ENCODE results near the gene ZNF503.

ZNF503 gene

DNA sequence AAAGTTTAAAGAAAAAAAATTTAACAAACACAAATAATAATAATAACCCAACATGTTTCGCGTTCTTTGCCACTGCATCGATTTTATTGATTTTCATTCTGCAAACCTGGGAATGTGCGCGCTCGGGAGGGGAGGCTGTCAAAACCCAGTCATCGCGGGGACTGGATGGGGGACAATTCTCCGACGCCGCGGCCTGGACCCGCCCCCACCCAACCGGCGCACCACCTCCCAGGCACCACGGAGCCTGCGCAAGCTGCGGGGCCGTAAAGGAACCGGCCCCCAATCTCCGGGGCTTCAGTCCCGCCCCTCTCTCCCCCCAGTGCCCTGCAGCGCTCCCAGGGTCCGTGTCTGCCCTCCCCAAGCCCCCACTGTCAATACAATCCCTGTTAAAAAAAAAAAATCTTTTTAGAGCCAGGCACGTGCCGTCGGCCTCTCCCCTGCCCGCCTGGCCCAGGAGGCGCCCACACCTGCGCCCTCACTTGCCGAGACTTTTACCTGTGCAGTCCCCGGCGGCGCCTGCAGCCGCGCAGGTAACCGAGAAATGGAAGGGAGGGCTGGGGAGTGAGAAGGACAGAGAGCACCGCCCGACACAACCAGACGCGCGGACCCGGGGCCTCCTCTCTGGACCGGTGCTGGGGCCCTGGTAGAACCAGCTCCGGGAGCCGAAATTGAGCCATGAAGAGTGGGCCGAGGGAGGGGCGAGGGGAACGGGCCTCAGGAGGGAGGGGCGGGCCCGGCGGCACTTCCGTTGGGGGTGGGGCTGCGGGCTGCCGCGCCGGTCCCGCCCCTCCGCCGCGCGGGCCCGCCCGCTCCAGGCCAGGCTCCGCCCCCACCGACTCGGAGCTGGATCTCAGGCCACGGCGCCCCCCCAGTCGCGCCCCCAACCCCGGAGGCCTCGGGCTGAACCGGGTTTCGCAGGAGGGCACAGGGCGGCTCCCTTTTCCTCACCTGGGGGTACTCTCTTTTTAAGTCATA, 7.6 kb upstream of the ZNF503 start:
- FAIRE-seq (no peak), DNase-seq (ENCODE audit: insufficient read length, low spot score) (peak; percentile 36)
- TF ChIP-seq POU2F2 (IDR thresholded peaks at IDR 0.05; ENCODE audit: low read depth, low read length) (no peak), PAX5 (IDR thresholded peaks at IDR 0.05; ENCODE audit: insufficient read depth, low read length, severe bottlenecking) (no peak), TAF1 (IDR thresholded peaks at IDR 0.05; ENCODE audit: low read depth, low read length) (no peak), POLR2AphosphoS5 (IDR thresholded peaks at IDR 0.05; ENCODE audit: low read depth, low read length) (no peak), SPI1 (IDR thresholded peaks at IDR 0.05; ENCODE audit: low read depth, low read length) (no peak), POLR2A (IDR thresholded peaks at IDR 0.05; ENCODE audit: low read depth, low read length) (no peak)

DNA sequence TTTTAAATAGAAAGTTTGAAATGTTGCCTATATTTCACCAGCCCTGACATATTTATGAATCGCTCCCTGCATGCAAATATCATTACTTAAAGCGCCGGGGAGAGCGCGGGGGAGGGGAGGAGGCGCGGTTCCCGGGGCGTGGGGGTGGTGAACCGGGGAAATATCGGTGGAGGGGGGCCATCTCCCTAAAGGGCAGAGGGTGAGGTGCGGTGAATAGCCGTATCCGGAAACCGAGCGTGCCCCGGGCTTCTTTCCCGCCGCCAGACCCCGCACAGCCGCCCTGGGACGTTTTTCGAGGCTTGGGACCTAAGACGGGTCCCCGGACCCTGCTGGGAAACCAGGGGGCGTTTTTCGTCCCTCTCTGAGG, 6.9 kb upstream of the ZNF503 start:
- no peak for TF ChIP-seq PAX5 (IDR thresholded peaks at IDR 0.05; ENCODE audit: insufficient read depth, low read length, severe bottlenecking)
- TF ChIP-seq POU2F2 (IDR thresholded peaks at IDR 0.05; ENCODE audit: low read depth, low read length), result no peak
- TF ChIP-seq POLR2AphosphoS5 (IDR thresholded peaks at IDR 0.05; ENCODE audit: low read depth, low read length), result no peak
- TF ChIP-seq SPI1 (IDR thresholded peaks at IDR 0.05; ENCODE audit: low read depth, low read length), result no peak
- DNase-seq (ENCODE audit: insufficient read length, low spot score), result no peak

DNA sequence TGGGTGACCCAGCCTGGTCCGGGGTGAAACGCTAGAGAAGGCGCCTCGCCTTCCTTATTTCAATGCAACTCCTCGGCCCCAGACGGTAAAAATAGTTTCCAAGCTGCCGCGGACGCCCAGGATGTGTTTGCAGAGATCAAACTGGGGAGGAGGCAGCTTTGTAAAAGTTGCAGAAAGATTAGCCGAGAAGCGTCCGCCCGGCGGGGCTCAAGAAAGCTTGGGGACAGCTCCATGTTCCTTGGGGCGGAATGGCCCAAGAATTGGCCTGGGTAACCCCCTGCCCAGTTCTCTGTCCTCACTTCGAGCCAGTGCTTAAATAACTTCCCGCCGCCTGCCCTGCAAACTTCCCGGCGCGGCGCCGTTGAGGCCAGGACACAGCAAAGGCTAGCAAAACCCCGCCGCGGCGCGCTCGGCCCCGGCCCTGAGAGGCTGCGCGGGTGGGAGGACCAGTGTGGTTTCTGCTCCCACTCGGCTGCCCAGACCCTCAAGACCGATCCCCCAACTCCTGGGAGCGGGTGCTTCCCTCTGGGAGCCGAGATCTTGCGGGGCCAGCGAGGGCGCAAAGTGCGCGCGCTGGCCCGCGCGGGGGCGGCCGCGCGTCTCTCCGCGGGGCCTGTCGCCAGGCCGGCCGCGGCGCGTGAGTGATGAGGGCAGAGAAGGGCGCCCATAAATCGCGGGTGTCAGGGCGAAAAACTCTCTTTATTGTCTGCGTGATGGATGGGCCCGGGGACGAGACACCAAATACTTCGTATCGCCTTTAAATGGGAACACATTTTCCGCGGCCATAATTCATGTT, 6.3 kb upstream of the ZNF503 start:
- no peak for TF ChIP-seq SPI1 (IDR thresholded peaks at IDR 0.05; ENCODE audit: low read depth, low read length)
- TF ChIP-seq POLR2A (IDR thresholded peaks at IDR 0.05; ENCODE audit: low read depth, low read length), result no peak
- no peak for TF ChIP-seq POU2F2 (IDR thresholded peaks at IDR 0.05; ENCODE audit: low read depth, low read length)
- TF ChIP-seq POLR2AphosphoS5 (IDR thresholded peaks at IDR 0.05; ENCODE audit: low read depth, low read length), result no peak
- TF ChIP-seq PAX5 (IDR thresholded peaks at IDR 0.05; ENCODE audit: insufficient read depth, low read length, severe bottlenecking), result no peak
- TF ChIP-seq TAF1 (IDR thresholded peaks at IDR 0.05; ENCODE audit: low read depth, low read length), result no peak
- FAIRE-seq, result no peak
- DNase-seq (ENCODE audit: insufficient read length, low spot score), result no peak

More for the DNA sequence above, 6.9 kb upstream of the ZNF503 start:
- no peak for FAIRE-seq

DNA sequence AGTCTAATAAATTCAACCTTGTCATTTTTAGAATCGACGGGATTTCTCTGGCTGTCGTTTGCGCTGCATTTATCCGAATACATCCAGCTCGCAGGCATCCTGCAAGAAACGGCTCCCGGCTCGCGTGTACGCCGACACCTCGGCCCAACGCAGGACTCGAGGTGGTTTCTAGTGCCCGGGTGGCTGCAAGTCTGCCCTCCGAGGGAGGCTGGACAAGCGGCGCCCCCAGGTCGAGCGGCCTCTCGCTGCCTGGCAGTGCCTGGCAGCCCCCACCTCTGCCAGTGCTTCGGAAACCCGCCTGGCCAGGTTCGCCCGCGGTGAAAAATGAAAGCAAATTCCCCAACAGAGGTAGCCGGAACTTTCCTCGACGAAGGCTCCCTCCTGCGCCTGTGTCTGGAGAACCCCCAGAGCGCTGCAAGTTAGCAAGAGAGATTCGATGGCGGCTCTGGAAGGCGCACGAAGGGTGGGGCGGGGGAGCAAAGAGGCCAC, 5.7 kb upstream of the ZNF503 start:
- DNase-seq (ENCODE audit: insufficient read length, low spot score) (no peak), FAIRE-seq (no peak)
- no peak for TF ChIP-seq POLR2A (IDR thresholded peaks at IDR 0.05; ENCODE audit: low read depth, low read length)
- TF ChIP-seq POLR2AphosphoS5 (IDR thresholded peaks at IDR 0.05; ENCODE audit: low read depth, low read length), result no peak
- TF ChIP-seq PAX5 (IDR thresholded peaks at IDR 0.05; ENCODE audit: insufficient read depth, low read length, severe bottlenecking), result no peak
- TF ChIP-seq SPI1 (IDR thresholded peaks at IDR 0.05; ENCODE audit: low read depth, low read length), result no peak
- no peak for TF ChIP-seq POU2F2 (IDR thresholded peaks at IDR 0.05; ENCODE audit: low read depth, low read length)
- no peak for TF ChIP-seq TAF1 (IDR thresholded peaks at IDR 0.05; ENCODE audit: low read depth, low read length)

DNA sequence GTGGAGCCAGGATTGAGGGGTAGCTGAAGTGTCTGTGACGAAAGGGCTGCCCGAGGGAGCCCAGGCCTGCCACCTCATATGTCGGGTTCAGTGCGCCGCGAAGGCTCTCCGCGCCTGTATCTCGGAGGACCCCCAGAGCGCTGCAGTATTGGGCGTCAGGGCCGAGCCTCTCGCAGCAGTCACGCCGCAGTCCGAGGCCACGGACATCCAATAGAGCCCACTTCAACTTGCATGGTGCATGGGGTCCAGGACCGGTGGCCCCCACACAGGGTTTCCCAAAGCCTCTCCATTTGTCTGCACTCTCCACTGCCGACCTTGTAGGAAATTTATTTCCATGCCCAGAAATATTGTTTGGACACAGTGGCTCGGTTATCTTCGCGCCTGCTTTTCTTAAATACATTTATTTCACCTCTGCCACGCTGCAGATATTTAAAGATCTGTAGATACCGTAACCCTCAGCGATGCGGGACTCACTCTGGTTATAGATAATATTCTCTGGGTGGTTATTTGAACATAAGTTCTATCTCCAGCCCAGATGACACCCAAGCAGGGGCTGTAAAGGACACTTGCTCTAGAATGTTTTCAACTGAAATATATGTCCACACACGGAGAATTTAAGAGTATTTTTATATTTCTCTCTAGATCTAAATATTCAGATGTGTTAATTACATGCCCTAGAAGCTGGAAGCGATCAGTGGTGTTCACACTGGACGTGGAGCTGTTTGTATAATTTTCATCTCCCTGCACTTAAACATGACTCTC, 5.1 kb upstream of the ZNF503 start:
- TF ChIP-seq TAF1 (IDR thresholded peaks at IDR 0.05; ENCODE audit: low read depth, low read length) (no peak), PAX5 (IDR thresholded peaks at IDR 0.05; ENCODE audit: insufficient read depth, low read length, severe bottlenecking) (no peak), POU2F2 (IDR thresholded peaks at IDR 0.05; ENCODE audit: low read depth, low read length) (no peak), POLR2AphosphoS5 (IDR thresholded peaks at IDR 0.05; ENCODE audit: low read depth, low read length) (no peak), POLR2A (IDR thresholded peaks at IDR 0.05; ENCODE audit: low read depth, low read length) (no peak), SPI1 (IDR thresholded peaks at IDR 0.05; ENCODE audit: low read depth, low read length) (no peak)
- DNase-seq (ENCODE audit: insufficient read length, low spot score), result no peak
- FAIRE-seq, result no peak

DNA sequence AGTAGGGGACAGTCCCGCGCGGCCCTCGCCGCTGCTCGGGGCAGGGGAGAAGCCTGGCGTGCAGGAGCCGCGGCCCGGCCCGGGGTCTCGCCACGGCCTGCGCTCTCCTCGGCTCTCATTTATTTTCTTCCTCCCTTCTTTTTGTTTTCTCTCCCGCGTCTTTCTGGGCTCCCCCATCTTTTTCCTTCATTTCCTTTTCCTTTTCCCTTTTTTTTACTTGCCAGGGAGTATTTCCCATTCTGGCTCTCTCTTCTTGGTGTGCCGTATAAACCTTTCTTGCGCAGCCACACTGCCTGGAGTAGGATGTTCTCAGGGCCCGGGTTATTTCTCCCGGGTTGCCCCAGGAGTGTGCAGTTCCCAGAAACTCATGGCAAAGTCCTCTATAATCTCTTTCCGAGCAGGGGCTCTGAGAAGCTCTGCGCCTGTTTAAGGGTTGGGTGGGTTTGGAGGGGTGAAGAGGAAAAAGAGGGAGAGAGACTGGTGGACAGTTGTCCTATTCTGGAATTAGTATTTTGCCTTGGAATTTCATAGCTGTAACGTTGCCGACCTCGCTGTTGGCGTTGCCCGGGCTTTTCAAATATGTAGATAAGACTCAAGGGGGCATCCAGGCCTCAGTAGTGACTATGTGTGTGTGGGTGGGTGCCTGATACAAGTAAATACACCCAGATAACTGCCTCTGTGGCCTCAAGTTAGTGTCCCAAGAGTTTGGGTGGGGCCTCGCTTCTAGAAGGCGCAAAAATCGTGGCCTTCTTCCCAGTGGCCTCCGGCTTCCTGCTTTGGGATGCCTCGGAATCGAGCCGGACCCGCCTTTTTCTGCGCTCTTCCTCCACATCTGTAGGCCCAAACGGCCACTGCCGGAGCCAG, 4.3 kb upstream of the ZNF503 start:
- DNase-seq (ENCODE audit: insufficient read length, low spot score), result no peak
- TF ChIP-seq POLR2A (IDR thresholded peaks at IDR 0.05; ENCODE audit: low read depth, low read length) (no peak), POU2F2 (IDR thresholded peaks at IDR 0.05; ENCODE audit: low read depth, low read length) (no peak), POLR2AphosphoS5 (IDR thresholded peaks at IDR 0.05; ENCODE audit: low read depth, low read length) (no peak), SPI1 (IDR thresholded peaks at IDR 0.05; ENCODE audit: low read depth, low read length) (no peak), PAX5 (IDR thresholded peaks at IDR 0.05; ENCODE audit: insufficient read depth, low read length, severe bottlenecking) (no peak), TAF1 (IDR thresholded peaks at IDR 0.05; ENCODE audit: low read depth, low read length) (no peak)
- no peak for FAIRE-seq

DNA sequence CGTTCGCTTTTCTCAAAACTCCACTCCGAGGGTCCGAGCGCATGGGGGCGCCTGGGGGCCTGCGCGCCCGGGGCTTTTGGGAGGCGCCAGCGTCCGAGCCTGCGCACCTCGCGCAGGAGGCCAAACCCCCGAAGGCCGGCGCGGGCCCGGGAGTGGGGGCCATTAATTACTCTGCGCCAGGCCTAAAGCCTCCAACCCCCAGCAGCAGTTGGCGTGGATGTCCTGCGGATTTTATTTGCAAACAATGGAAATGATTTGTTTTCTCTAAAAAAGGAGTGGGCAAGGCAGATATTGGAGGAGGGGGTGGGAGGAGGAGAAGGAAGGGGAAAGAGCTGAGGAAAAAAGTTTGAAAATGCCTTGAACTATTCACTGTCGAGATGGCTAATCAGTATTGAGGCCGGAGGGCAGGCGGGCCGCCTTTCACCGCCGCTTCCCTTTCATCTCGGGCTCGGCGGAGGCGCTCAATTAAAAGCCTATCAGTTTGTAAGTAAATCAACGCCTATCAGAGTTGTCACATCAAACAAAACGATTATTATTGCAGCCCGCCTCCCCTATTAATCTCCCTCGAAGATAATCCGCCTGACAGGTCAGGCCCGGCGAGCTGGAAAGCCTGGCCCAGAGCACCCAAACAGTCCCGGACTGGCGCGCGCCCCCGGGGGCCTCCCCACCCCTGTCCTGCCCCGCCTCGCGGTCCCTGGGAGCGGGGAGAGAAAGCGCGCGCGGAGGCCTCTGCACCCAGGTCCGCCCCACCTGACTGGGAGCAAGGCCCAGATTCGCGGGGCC, 3.4 kb upstream of the ZNF503 start:
- no peak for TF ChIP-seq PAX5 (IDR thresholded peaks at IDR 0.05; ENCODE audit: insufficient read depth, low read length, severe bottlenecking)
- no peak for TF ChIP-seq POU2F2 (IDR thresholded peaks at IDR 0.05; ENCODE audit: low read depth, low read length)
- TF ChIP-seq POLR2A (IDR thresholded peaks at IDR 0.05; ENCODE audit: low read depth, low read length), result no peak
- no peak for TF ChIP-seq SPI1 (IDR thresholded peaks at IDR 0.05; ENCODE audit: low read depth, low read length)
- TF ChIP-seq TAF1 (IDR thresholded peaks at IDR 0.05; ENCODE audit: low read depth, low read length), result no peak
- no peak for TF ChIP-seq POLR2AphosphoS5 (IDR thresholded peaks at IDR 0.05; ENCODE audit: low read depth, low read length)
- FAIRE-seq, result no peak
- no peak for DNase-seq (ENCODE audit: insufficient read length, low spot score)

Data from GM12891 (cell line).